ENCODE measurements around the gene ERO1B. TPM values are rescaled to one million over a fixed set of nuclear protein-coding genes. Genes with fewer than 3 reads are reported as not detected.

ERO1B gene
- total and polyA plus RNA-seq, 2 of the 13 experiments (the other 11 are each of a cell fraction or from before 2014, with no cell fraction given): 1.6 to 2.1 TPM

- Histone ChIP-seq H3K79me2 (ENCODE audit: insufficient read depth, low read length) (no peaks in the 10 kb centered on the region), H4K20me1 (ENCODE audit: insufficient read depth, low read length) (no peaks in the 10 kb centered on the region), H3K4me3 (replicated peaks in 1 of 3; ENCODE audit: insufficient read depth in 1 of 3, low read depth in 2 of 3, low read length in 3 of 3) (no peak overlapping the region), H3K4me2 (ENCODE audit: low read depth, low read length) (no peak overlapping the region), H3K9ac (ENCODE audit: insufficient read depth, low read depth, low read length) (no peak overlapping the region), H3K27ac (ENCODE audit: extremely low read length, insufficient read depth, low read length) (no peak overlapping the region), H3K27me3 (ENCODE audit: control insufficient read depth in 1 of 2, insufficient read depth in 2 of 2, low read length in 2 of 2) (no peaks in the 10 kb centered on the region), H2AFZ (ENCODE audit: low read length) (no peak overlapping the region), H3K9me3 (ENCODE audit: low read length) (no peaks in the 10 kb centered on the region), H3K4me1 (ENCODE audit: insufficient read depth, low read length) (0 out of 2 replicates have a peak, but pooled peaks cover 5% of the 10 kb centered on the region), H3K36me3 (replicated peaks in 1 of 2; ENCODE audit: control insufficient read depth in 1 of 2, insufficient read depth in 2 of 2, low read length in 2 of 2) (no peaks in the 10 kb centered on the region)
- intact Hi-C loops (cut with micrococcal nuclease; ENCODE audit: unreplicated experiment) (no loop called here), in situ Hi-C loops (cut with HindIII; ENCODE audit: extremely low pct_ligation_motif_present, low pct_unique_long_range_greater_than_20kb) (no loop called here)
- DNase-seq (ENCODE audit: low spot score) (no peak), ATAC-seq (no peak), FAIRE-seq (no peak)
- BruUV-seq (replicated peaks): no TSS peak
- ChIA-PET POLR2A (no interaction called here), CTCF (ENCODE audit: low intra/inter-chr PET ratio, low total read pairs) (no interaction called here)
- TF ChIP-seq ZNF224 (CRISPR knock-in tag; IDR thresholded peaks at IDR 0.05) (no peak), MAFK (conservative IDR thresholded peaks at IDR 0.05 in 1 of 2, IDR thresholded peaks at IDR 0.05 in 1 of 2; ENCODE audit: low read length in 2 of 2) (peak in 1 of 2 experiments; percentile 37; a peak in 2 of 4 replicates), SATB2 (CRISPR knock-in tag; IDR thresholded peaks at IDR 0.05) (no peak), HMGXB4 (CRISPR knock-in tag; IDR thresholded peaks at IDR 0.05; ENCODE audit: borderline replicate concordance in 1 of 2, low read depth in 1 of 2) (no peak), HINFP (CRISPR knock-in tag; IDR thresholded peaks at IDR 0.05; ENCODE audit: low read depth) (no peak), MAFF (IDR thresholded peaks at IDR 0.05; ENCODE audit: low read depth, low read length) (0 out of 2 replicates have a peak, but pooled peaks have one; percentile 4), SOX6 (IDR thresholded peaks at IDR 0.05) (no peak), SOX6 (CRISPR knock-in tag; IDR thresholded peaks at IDR 0.05) (no peak), ARNT2 (CRISPR knock-in tag; IDR thresholded peaks at IDR 0.05; ENCODE audit: low read depth) (no peak)
- WGBS (ENCODE audit: low lambda C conversion rate): 94% methylated on average over 5 of the region's 5 CpGs
Measured at GRCh38 chr1:236207121-236207520, 74.6 kb downstream of the ERO1B start.
